Transverse colon (tissue), 3 donors: ENCODE data around the gene COMTD1.

Experiments
- POLR2A ChIP-seq: fragments of 450-650 bp; IDR thresholded peaks from one replicate; pipeline ENCODE4 v1.6.1; 2016; ENCODE audit warnings: antibody characterized with exemption, mild to moderate bottlenecking, moderate library complexity
- TF ChIP-seq, protein P1 (sequence below), 5 experiments: fragments of 200-600 bp in 3 of 5; fragments of 450-650 bp in 2 of 5; sonication (generic) in 3 of 5; IDR thresholded peaks; 1 replicate in 2 of 5; 2 replicates in 3 of 5; pipeline ENCODE4 v1.5.1; 2016 to 2017; ENCODE audit warnings: antibody characterized with exemption in 5 of 5, inconsistent platforms in 3 of 5, mild to moderate bottlenecking in 2 of 5, moderate library complexity in 1 of 5

- TF ChIP-seq, protein P1, sequence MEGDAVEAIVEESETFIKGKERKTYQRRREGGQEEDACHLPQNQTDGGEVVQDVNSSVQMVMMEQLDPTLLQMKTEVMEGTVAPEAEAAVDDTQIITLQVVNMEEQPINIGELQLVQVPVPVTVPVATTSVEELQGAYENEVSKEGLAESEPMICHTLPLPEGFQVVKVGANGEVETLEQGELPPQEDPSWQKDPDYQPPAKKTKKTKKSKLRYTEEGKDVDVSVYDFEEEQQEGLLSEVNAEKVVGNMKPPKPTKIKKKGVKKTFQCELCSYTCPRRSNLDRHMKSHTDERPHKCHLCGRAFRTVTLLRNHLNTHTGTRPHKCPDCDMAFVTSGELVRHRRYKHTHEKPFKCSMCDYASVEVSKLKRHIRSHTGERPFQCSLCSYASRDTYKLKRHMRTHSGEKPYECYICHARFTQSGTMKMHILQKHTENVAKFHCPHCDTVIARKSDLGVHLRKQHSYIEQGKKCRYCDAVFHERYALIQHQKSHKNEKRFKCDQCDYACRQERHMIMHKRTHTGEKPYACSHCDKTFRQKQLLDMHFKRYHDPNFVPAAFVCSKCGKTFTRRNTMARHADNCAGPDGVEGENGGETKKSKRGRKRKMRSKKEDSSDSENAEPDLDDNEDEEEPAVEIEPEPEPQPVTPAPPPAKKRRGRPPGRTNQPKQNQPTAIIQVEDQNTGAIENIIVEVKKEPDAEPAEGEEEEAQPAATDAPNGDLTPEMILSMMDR (IDR thresholded peaks at IDR 0.05) = no peak
- TF ChIP-seq POLR2A = no peak
Measured at GRCh38 chr10:75269605-75270004, 33.8 kb upstream of the COMTD1 start.
